ENCODE measurements around the gene LPP. TPM values are rescaled to one million over a fixed set of nuclear protein-coding genes. Genes with fewer than 3 reads are reported as not detected.

The LPP gene
- polyA plus RNA-seq, 1 donor (not counting 4 experiments of a cell fraction or from before 2014, with no cell fraction given): 16.0 TPM

DNA sequence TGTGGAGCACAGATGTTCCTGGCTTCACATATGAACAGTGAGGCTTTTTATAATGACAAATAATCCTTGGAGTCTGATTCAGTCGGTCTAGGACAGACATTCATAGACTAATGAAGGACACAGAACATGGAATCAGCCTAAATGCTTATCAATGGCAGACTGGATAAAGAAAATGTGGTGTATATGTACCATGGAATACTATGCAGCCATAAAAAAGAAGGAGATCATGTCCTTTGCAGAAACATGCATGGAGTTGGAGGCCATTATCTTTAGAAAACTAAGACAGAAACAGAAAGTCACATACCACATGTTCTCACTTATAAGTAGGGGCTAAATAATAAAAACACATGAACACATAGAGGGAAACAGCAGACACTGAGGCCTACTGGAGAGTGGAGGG lies 19.9 kb upstream of the LPP start:
- no peak for TF ChIP-seq EZH2 (IDR thresholded peaks at IDR 0.05; ENCODE audit: low read length)
- TF ChIP-seq CTCF (optimal IDR thresholded peaks at IDR 0.05 in 1 of 3, IDR thresholded peaks at IDR 0.05 in 1 of 3, conservative IDR thresholded peaks at IDR 0.05 in 1 of 3; ENCODE audit: extremely low read depth in 1 of 3, insufficient read depth in 2 of 3, low read length in 3 of 3): no peak
- dilution Hi-C loops (cut with MboI; ENCODE audit: extremely low pct_ligation_motif_present, low sequenced_read_pairs): no loop called here
- no peak for FAIRE-seq

GRCh38 chr3:188134856-188135255 lies 19.1 kb upstream of the LPP start:
- no peaks in the 10 kb centered on the region for H3K79me2 ChIP-seq (ENCODE audit: control insufficient read depth, insufficient read depth, low read length)
- no peak overlapping the region for H3K4me2 ChIP-seq (ENCODE audit: control insufficient read depth, extremely low read depth, insufficient read depth, low read depth, low read length)
- DNase-seq (ENCODE audit: low read depth, low spot score) (no peak), FAIRE-seq (no peak)
- no peaks in the 10 kb centered on the region for H3K9me3 ChIP-seq (ENCODE audit: control insufficient read depth, low read depth, low read length)
- no peaks in the 10 kb centered on the region for H3K27me3 ChIP-seq (ENCODE audit: control insufficient read depth, extremely low read depth, insufficient read depth, low read length)
- H3K4me1 ChIP-seq (ENCODE audit: control insufficient read depth, extremely low read depth, insufficient read depth, low read length): no peaks in the 10 kb centered on the region
- dilution Hi-C loops (cut with MboI; ENCODE audit: extremely low pct_ligation_motif_present, low sequenced_read_pairs): no loop called here
- no peaks in the 10 kb centered on the region for H3K9me1 ChIP-seq (ENCODE audit: control insufficient read depth, extremely low read depth, insufficient read depth, low read length)
- H4K20me1 ChIP-seq (ENCODE audit: control insufficient read depth, extremely low read depth, insufficient read depth, low read length): no peaks in the 10 kb centered on the region
- TF ChIP-seq EZH2 (IDR thresholded peaks at IDR 0.05; ENCODE audit: low read length) (no peak), CTCF (optimal IDR thresholded peaks at IDR 0.05 in 1 of 3, IDR thresholded peaks at IDR 0.05 in 1 of 3, conservative IDR thresholded peaks at IDR 0.05 in 1 of 3; ENCODE audit: extremely low read depth in 1 of 3, insufficient read depth in 2 of 3, low read length in 3 of 3) (no peak)
- H3K4me3 ChIP-seq (ENCODE audit: control insufficient read depth in 2 of 3, extremely low read depth in 1 of 3, insufficient read depth in 2 of 3, low read depth in 1 of 3, low read length in 3 of 3): no peak overlapping the region
- H3K9ac ChIP-seq (ENCODE audit: control insufficient read depth, extremely low read depth, insufficient read depth, low read length): no peak overlapping the region
- H3K36me3 ChIP-seq (ENCODE audit: control insufficient read depth in 2 of 2, extremely low read depth in 1 of 2, insufficient read depth in 2 of 2, low read length in 2 of 2): no peaks in the 10 kb centered on the region
- no peak overlapping the region for H3K27ac ChIP-seq (ENCODE audit: control insufficient read depth, insufficient read depth, low read length)
- no peak overlapping the region for H2AFZ ChIP-seq (ENCODE audit: control insufficient read depth, low read length)

More for the DNA sequence above, 19.9 kb upstream of the LPP start:
- H4K20me1 ChIP-seq (ENCODE audit: control insufficient read depth, extremely low read depth, insufficient read depth, low read length): no peaks in the 10 kb centered on the region
- H3K4me3 ChIP-seq (ENCODE audit: control insufficient read depth in 2 of 3, extremely low read depth in 1 of 3, insufficient read depth in 2 of 3, low read depth in 1 of 3, low read length in 3 of 3): no peak overlapping the region
- H3K9me1 ChIP-seq (ENCODE audit: control insufficient read depth, extremely low read depth, insufficient read depth, low read length): no peaks in the 10 kb centered on the region
- no peak overlapping the region for H3K9ac ChIP-seq (ENCODE audit: control insufficient read depth, extremely low read depth, insufficient read depth, low read length)
- no peak overlapping the region for H3K27ac ChIP-seq (ENCODE audit: control insufficient read depth, insufficient read depth, low read length)
- no peaks in the 10 kb centered on the region for H3K79me2 ChIP-seq (ENCODE audit: control insufficient read depth, insufficient read depth, low read length)
- H3K36me3 ChIP-seq (ENCODE audit: control insufficient read depth in 2 of 2, extremely low read depth in 1 of 2, insufficient read depth in 2 of 2, low read length in 2 of 2): no peaks in the 10 kb centered on the region
- DNase-seq (ENCODE audit: low read depth, low spot score): no peak
- H2AFZ ChIP-seq (ENCODE audit: control insufficient read depth, low read length): no peak overlapping the region
- H3K4me2 ChIP-seq (ENCODE audit: control insufficient read depth, extremely low read depth, insufficient read depth, low read depth, low read length): no peak overlapping the region
- H3K9me3 ChIP-seq (ENCODE audit: control insufficient read depth, low read depth, low read length): no peaks in the 10 kb centered on the region
- H3K27me3 ChIP-seq (ENCODE audit: control insufficient read depth, extremely low read depth, insufficient read depth, low read length): no peaks in the 10 kb centered on the region
- no peaks in the 10 kb centered on the region for H3K4me1 ChIP-seq (ENCODE audit: control insufficient read depth, extremely low read depth, insufficient read depth, low read length)

Measured in keratinocyte (primary cell).